GM18508 (cell line): ENCODE data around the gene PRCD.

Source experiments
- ATAC-seq: cut with Tn5 transposase; IDR thresholded peaks from one replicate; pipeline ENCODE4 v1.9.1; 2021; ENCODE audit warnings: moderate number of reproducible peaks; ENCODE audit not compliant: insufficient read depth, unreplicated experiment

Gene PRCD

GRCh38 chr17:76586741-76587487 is 47.1 kb downstream of the PRCD start:
- ATAC-seq, result no peak

- no peak for ATAC-seq
Observed at GRCh38 chr17:76588182-76588581, 48.3 kb downstream of the PRCD start.

GRCh38 chr17:76593384-76593826 is 53.6 kb downstream of the PRCD start:
- ATAC-seq, result no peak

- no peak for ATAC-seq
Observed at GRCh38 chr17:76593959-76594358, 54.1 kb downstream of the PRCD start.

GRCh38 chr17:76594690-76595089 is 54.8 kb downstream of the PRCD start:
- ATAC-seq, result no peak
